ENCODE measurements around the gene SLC25A51. TPM values are rescaled to one million over a fixed set of nuclear protein-coding genes. Genes with fewer than 3 reads are reported as not detected.

The SLC25A51 gene
- total and polyA plus RNA-seq, 3 donors from 2014 or later, result 18.4 to 27.4 (median 19.1) TPM

Small RNAs within 50 kb of the gene (small RNA-seq; reads per million reads assigned to genes)
- gene RNU7-124P, result 0 reads per million in 2 donors

Other genes with a start within 250 kb of the SLC25A51 start
- gene TRMT10B, start 150.3 kb downstream of the SLC25A51 start, total RNA-seq, result 10 to 100 TPM in 1 of 2 donors, 1 to 10 TPM in 1; 5.8 to 10.9 TPM
- 4.9 TPM for gene TRMT10B, start 150.3 kb downstream of the SLC25A51 start, polyA plus RNA-seq (ENCODE audit: insufficient read depth, low read depth, low replicate concordance)
- gene EXOSC3, start 119.1 kb downstream of the SLC25A51 start, total RNA-seq, result 10 to 100 TPM; 74.3 to 78.4 TPM
- 75.6 TPM for gene EXOSC3, start 119.1 kb downstream of the SLC25A51 start, polyA plus RNA-seq (ENCODE audit: insufficient read depth, low read depth, low replicate concordance)
- 10 to 100 TPM; 77.3 to 77.9 TPM for gene DCAF10, start 103.3 kb downstream of the SLC25A51 start, total RNA-seq
- gene DCAF10, start 103.3 kb downstream of the SLC25A51 start, polyA plus RNA-seq (ENCODE audit: insufficient read depth, low read depth, low replicate concordance), result 104 TPM
- gene SHB, start 165.1 kb upstream of the SLC25A51 start, total RNA-seq, result 10 to 100 TPM; 21.2 to 22.3 TPM
- 8.6 TPM for gene SHB, start 165.1 kb upstream of the SLC25A51 start, polyA plus RNA-seq (ENCODE audit: insufficient read depth, low read depth, low replicate concordance)

Data from testis (tissue), 3 donors.